Esophagus squamous epithelium (tissue), 5 donors: Measurements from ENCODE around the gene GRK1. TPM values are rescaled to one million over a fixed set of nuclear protein-coding genes. Genes with fewer than 3 reads are reported as not detected.

Source experiments
- DNase-seq: peaks from one replicate; lab custom pipeline; 2025; lab: John Stamatoyannopoulos, UW
- H3K27ac ChIP-seq, 4 donors: fragments of 200-600 bp; sonication (generic); one replicate each; pipeline ENCODE4 v1.5.1; 2016 to 2019; ENCODE audit warnings: mild to moderate bottlenecking in 1 of 4
- H3K27me3 ChIP-seq, 4 donors: fragments of 200-600 bp; sonication (generic); 1 replicate in 3 of 4; 2 replicates in 1 of 4; pipeline versions ENCODE4 v1.5.1 to v1.6.0; 2017 to 2021; ENCODE audit warnings: antibody characterized with exemption in 1 of 4
- H3K36me3 ChIP-seq, 3 donors: fragments of 200-600 bp; sonication (generic); one replicate each; pipeline ENCODE4 v1.5.1; 2016 to 2019
- H3K4me1 ChIP-seq, 3 donors: fragments of 200-600 bp; sonication (generic); one replicate each; pipeline ENCODE4 v1.5.1; 2017 to 2019
- H3K4me3 ChIP-seq, 4 donors: fragments of 200-600 bp; sonication (generic); 1 replicate in 3 of 4; 2 replicates in 1 of 4; pipeline ENCODE4 v1.5.1; 2016 to 2019; ENCODE audit warnings: mild to moderate bottlenecking in 2 of 4, moderate library complexity in 1 of 4
- H3K9me3 ChIP-seq, 3 donors: fragments of 200-600 bp; sonication (generic); one replicate each; pipeline ENCODE4 v1.5.1; 2016 to 2019
- POLR2A ChIP-seq, 4 donors: fragments of 450-650 bp; IDR thresholded peaks; one replicate each; pipeline ENCODE4 v1.6.1; 2017; ENCODE audit warnings: antibody characterized with exemption in 4 of 4, mild to moderate bottlenecking in 4 of 4, moderate library complexity in 3 of 4
- WGBS, 2 donors: methylation state at CpG; one replicate each; pipeline ENCODE4 v1.1.5; 2018; 5-methylcytosine and 5-hydroxymethylcytosine counted together
- intact Hi-C: fragments of 100-400 bp; cut with DNase I; formaldehyde crosslinking; loops from one replicate; pipeline ENCODE4 v1.15.0; 2022
- total RNA-seq, 4 donors: library from RNA; depleted of rRNA; stranded (reverse); fragments of >200 nt; gene quantifications; one replicate each; pipeline ENCODE4 v1.1.0, GENCODE V29; 2016
- TF ChIP-seq, protein P1 (sequence below), 6 experiments: fragments of 450-650 bp in 4 of 6; fragments of 200-600 bp in 2 of 6; sonication (generic) in 2 of 6; IDR thresholded peaks; one replicate each; pipeline ENCODE4 v1.5.1; 2016 to 2019; ENCODE audit warnings: antibody characterized with exemption in 6 of 6, mild to moderate bottlenecking in 4 of 6, moderate library complexity in 4 of 6
- donor health status: DM: yes; HTN: yes; CAD: no.

Gene GRK1
- total RNA-seq, 4 donors from 2014 or later: not detected

DNA sequence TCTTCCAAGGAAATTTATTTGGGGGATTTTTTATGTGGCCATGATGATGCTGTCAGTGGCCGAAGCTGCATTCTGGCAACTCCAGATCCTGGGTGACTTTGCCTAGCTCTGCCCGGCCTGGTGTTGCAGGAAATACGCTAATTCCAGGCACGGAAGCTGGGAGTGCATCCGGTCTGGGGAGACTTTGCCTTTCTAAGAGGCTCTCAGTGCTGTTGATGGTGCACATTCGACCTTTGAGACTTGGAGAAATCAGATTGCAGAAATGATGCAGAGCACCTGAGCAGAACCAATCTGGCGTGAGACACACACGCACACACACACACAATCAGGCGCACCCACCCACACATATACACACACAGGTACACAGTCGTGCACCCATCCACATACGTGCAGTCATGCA lies 86.2 kb downstream of the GRK1 start:
- DNase-seq: no peak
- TF ChIP-seq, protein P1, sequence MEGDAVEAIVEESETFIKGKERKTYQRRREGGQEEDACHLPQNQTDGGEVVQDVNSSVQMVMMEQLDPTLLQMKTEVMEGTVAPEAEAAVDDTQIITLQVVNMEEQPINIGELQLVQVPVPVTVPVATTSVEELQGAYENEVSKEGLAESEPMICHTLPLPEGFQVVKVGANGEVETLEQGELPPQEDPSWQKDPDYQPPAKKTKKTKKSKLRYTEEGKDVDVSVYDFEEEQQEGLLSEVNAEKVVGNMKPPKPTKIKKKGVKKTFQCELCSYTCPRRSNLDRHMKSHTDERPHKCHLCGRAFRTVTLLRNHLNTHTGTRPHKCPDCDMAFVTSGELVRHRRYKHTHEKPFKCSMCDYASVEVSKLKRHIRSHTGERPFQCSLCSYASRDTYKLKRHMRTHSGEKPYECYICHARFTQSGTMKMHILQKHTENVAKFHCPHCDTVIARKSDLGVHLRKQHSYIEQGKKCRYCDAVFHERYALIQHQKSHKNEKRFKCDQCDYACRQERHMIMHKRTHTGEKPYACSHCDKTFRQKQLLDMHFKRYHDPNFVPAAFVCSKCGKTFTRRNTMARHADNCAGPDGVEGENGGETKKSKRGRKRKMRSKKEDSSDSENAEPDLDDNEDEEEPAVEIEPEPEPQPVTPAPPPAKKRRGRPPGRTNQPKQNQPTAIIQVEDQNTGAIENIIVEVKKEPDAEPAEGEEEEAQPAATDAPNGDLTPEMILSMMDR (IDR thresholded peaks at IDR 0.05): no peak
- no peak for TF ChIP-seq POLR2A (IDR thresholded peaks at IDR 0.05)
- Histone ChIP-seq H3K9me3 (no peaks in the 10 kb centered on the region), H3K27me3 (peaks cover 0 to 15% (median 0%) of the 10 kb centered on the region in 4 donors), H3K36me3 (no peaks in the 10 kb centered on the region), H3K4me3 (no peak overlapping the region), H3K27ac (no peak overlapping the region), H3K4me1 (peaks cover 0 to 2% (median under 1%) of the 10 kb centered on the region in 3 donors)
- intact Hi-C loops: no loop called here
- WGBS, 2 donors: 77 to 83% methylated on average over 2 to 11 of the region's 11 CpGs

DNA sequence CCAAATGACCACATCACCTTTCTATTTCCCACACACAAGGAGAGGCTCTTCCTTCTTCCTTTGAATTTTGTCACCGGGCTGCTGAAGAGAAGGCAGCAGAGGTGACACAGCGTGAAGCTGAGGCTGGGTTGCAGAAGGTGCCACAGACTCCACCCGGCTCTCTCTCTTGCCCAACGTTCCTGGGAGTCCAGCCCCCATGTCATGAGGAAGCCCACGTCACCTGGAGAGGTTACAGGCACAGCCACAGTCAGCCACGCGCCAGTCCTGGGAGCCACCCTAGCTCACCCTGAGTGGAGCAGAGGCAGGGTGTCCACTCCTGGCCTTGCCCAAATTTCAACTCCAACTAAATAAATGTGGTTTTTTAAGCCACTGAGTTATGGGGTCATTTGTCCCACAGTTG lies 87.2 kb downstream of the GRK1 start:
- TF ChIP-seq, protein P1 (IDR thresholded peaks at IDR 0.05): no peak
- TF ChIP-seq POLR2A (IDR thresholded peaks at IDR 0.05): no peak
- Histone ChIP-seq H3K27me3 (peaks cover 0 to 18% (median 0%) of the 10 kb centered on the region in 4 donors), H3K9me3 (no peaks in the 10 kb centered on the region), H3K27ac (no peak overlapping the region), H3K4me1 (peaks cover 4 to 11% (median 8%) of the 10 kb centered on the region in 3 donors), H3K4me3 (no peak overlapping the region), H3K36me3 (no peaks in the 10 kb centered on the region)
- WGBS, 2 donors: 68 to 77% methylated on average over 5 of the region's 7 CpGs
- DNase-seq: no peak
- intact Hi-C loops: no loop called here

DNA sequence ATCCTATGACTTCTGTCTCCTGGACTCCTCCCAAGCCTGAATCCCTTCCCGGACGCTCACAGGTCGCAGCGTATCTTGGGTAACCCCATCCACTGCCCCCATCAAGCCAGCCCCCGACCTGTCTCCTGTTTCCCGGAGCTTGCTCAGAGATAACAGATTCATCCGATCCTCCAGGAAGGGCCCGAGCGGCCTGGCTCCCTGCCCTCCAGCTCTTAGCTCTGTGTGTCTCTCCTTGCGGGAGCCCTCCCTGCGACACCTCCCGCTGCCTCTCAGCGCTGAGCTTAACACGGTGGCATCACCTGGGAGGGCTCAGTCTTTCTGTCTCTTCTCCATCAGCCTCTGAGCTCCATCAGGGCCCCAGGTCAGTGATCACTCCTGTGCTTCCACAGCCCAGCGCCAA lies 87.7 kb downstream of the GRK1 start:
- Histone ChIP-seq H3K36me3 (no peaks in the 10 kb centered on the region), H3K4me1 (peaks cover 4 to 16% (median 10%) of the 10 kb centered on the region in 3 donors), H3K27ac (no peak overlapping the region), H3K9me3 (no peaks in the 10 kb centered on the region), H3K4me3 (no peak overlapping the region), H3K27me3 (peaks cover 0 to 22% (median 0%) of the 10 kb centered on the region in 4 donors)
- intact Hi-C loops: no loop called here
- DNase-seq: no peak
- TF ChIP-seq, protein P1 (IDR thresholded peaks at IDR 0.05): no peak
- TF ChIP-seq POLR2A (IDR thresholded peaks at IDR 0.05): no peak
- 76 to 88% methylated on average over 13 of the region's 15 CpGs for WGBS, 2 donors

DNA sequence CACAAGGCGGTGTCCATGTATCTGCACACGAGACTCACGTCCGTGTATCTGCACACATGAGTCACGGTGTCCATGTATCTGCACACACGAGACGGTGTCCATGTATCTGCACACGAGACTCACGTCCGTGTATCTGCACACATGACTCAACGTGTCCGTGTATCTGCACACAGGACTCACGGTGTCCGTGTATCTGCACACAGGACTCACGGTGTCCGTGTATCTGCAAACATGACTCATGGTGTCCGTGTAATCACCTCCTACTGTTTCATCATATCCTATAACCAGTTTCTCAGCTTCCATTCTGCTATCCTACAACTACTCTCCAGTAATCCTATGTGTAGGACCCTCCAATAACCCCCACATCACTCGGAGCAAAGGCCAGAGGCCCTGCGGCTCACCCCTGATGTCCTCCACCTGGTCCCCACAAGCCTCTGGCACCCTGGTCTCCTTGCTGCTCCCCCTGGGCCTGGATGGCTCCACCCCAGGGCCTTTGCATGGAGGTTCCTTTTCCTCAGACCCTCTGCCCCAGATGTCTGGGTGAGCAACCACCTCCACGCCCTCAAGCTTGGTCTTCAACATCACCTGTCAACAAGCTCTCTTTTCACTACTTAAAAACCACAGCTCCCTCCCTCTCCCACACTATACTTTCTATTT lies 89.5 kb downstream of the GRK1 start:
- peaks cover 0 to 41% (median 0%) of the 10 kb centered on the region in 4 donors for H3K27me3 ChIP-seq
- WGBS, 2 donors: 76 to 83% methylated on average over 20 of the region's 20 CpGs
- peaks cover 4 to 22% (median 14%) of the 10 kb centered on the region in 3 donors for H3K4me1 ChIP-seq
- no peak for DNase-seq
- no peaks in the 10 kb centered on the region for H3K9me3 ChIP-seq
- intact Hi-C loops: no loop called here
- no peak overlapping the region for H3K4me3 ChIP-seq
- no peak for TF ChIP-seq POLR2A (IDR thresholded peaks at IDR 0.05)
- TF ChIP-seq, protein P1 (IDR thresholded peaks at IDR 0.05): no peak
- no peaks in the 10 kb centered on the region for H3K36me3 ChIP-seq
- no peak overlapping the region for H3K27ac ChIP-seq

DNA sequence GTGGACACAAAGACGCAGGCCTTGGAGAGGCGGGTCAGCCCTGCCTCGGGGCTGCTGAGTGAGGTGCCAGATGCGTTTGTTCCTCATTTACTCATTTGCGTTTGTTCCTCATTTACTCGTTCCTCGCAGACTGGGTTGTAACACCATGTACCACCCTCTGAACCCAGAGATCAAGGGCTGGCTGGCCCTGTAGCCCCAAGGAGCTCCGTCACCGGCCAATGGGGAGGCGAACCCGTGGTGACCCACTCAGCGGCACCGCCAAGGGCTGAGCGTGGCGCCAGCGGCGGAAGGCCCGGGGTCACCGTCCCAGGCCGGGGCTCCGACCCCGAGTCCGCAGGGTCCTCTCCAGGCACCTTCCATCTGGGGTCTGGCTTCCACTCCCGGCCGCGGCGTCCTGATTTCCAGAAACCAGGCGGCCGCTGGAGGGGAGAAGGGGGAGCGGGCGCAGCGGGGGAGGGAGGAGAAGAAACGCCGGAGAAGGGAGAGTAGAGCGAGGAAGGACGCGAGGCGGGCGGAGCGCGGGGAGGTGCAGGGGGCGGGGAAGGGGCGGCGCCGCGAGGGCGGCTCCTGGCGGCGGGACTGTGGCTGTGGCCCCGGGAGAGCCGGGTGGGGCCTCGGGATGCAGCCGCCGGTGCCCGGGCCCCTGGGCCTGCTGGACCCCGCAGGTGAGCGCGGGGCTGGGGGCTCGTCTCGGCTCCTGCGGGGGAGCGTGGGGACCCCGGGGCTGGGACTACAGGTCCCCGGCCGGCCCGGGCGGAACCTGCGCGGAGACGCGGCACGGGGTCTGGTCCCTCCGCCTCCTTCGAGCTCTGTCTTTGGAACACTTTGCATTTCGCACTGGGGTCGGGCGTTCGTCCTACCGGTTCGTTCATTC lies 91.9 kb downstream of the GRK1 start, which contains the start of gene TMEM255B:
Gene TMEM255B, plus strand, starts transcription at position 576 of the 874 bp plus-strand sequence. Its CDS starts 44 bp downstream, at position 620.
- Histone ChIP-seq H3K9me3 (no peaks in the 10 kb centered on the region), H3K36me3 (no peaks in the 10 kb centered on the region), H3K27ac (peak within 1 kb of the TSS; percentile 74 to 86 (median 84)), H3K4me1 (peaks cover 4 to 22% (median 14%) of the 10 kb centered on the region in 3 donors), H3K27me3 (peaks cover 0 to 50% (median 0%) of the 10 kb centered on the region in 4 donors), H3K4me3 (peak within 1 kb of the TSS; percentile 50 to 78 (median 66))
- peak in 2 of 4 donors; percentile 34 to 36 for TF ChIP-seq POLR2A (IDR thresholded peaks at IDR 0.05)
- TF ChIP-seq, protein P1 (IDR thresholded peaks at IDR 0.05): peak; percentile 24 to 49 (median 36)
- DNase-seq: peak; percentile 32
- WGBS, 2 donors: 1 to 2% methylated on average over 33 to 35 of the region's 80 CpGs
- intact Hi-C loops: no loop called here
